IMR-90 (cell line): Measurements from ENCODE around the gene ABCC8. TPM values are rescaled to one million over a fixed set of nuclear protein-coding genes. Genes with fewer than 3 reads are reported as not detected.

Source experiments
- ATAC-seq: fragments of 200-7000 bp; cut with Tn5 transposase; 2 replicates; pipeline ENCODE4 v1.9.1; 2020; ENCODE audit warnings: low read depth, mild to moderate bottlenecking, moderate library complexity
- BruUV-seq: library from RNA; stranded (reverse); fragments of 400-500 nt; replicated peaks from 2 replicates; lab custom pipeline; 2021; lab: Mats Ljungman, UMichigan
- CTCF ChIA-PET: fragments of 300-600 bp; formaldehyde crosslinking; extraction: SDS; loops from one replicate; lab custom pipeline; 2021; ENCODE audit warnings: antibody characterized with exemption; lab: Yijun Ruan, JAX
- POLR2A ChIA-PET: fragments of 300-600 bp; sonication (Branson Sonifier 250); formaldehyde crosslinking; loops from one replicate; lab custom pipeline; 2022; ENCODE audit warnings: antibody characterized with exemption; ENCODE audit not compliant: unreplicated experiment; lab: Charles Lee
- DNase-seq: peaks from one replicate; pipeline ENCODE4 v3.0.0; 2013
- H2AFZ ChIP-seq: replicated peaks from 2 replicates; pipeline ENCODE3; 2013; ENCODE audit warnings: low read length, mild to moderate bottlenecking; ENCODE audit not compliant: poor library complexity
- H2AK5ac ChIP-seq: 2 replicates; pipeline ENCODE4 v1.6.1; 2013; ENCODE audit warnings: low read depth, low read length, inconsistent platforms
- H2AK9ac ChIP-seq: replicated peaks from 2 replicates; pipeline ENCODE3; 2013; ENCODE audit warnings: mild to moderate bottlenecking, low read depth, low read length, moderate library complexity; ENCODE audit not compliant: poor library complexity
- H2BK120ac ChIP-seq: 2 replicates; pipeline ENCODE4 v1.6.1; 2013; ENCODE audit warnings: low read depth, low read length, inconsistent platforms
- H2BK15ac ChIP-seq: 3 replicates; pipeline ENCODE4 v1.6.1; 2013; ENCODE audit warnings: low read depth, low read length, inconsistent platforms
- H2BK20ac ChIP-seq: 2 replicates; pipeline ENCODE4 v1.6.1; 2013; ENCODE audit warnings: low read depth, mild to moderate bottlenecking, inconsistent platforms, low read length, moderate library complexity
- H2BK5ac ChIP-seq: 2 replicates; pipeline ENCODE4 v1.6.1; 2013; ENCODE audit warnings: mild to moderate bottlenecking, low read depth, low read length, inconsistent platforms; ENCODE audit not compliant: poor library complexity, severe bottlenecking
- H3K14ac ChIP-seq: replicated peaks from 2 replicates; pipeline ENCODE4 v1.6.1; 2013; ENCODE audit warnings: low read depth, low read length, inconsistent platforms
- H3K18ac ChIP-seq: 2 replicates; pipeline ENCODE4 v1.6.1; 2013; ENCODE audit warnings: low read depth, low read length, control low read depth
- H3K23ac ChIP-seq: 2 replicates; pipeline ENCODE4 v1.6.1; 2013; ENCODE audit warnings: low read depth, low read length, inconsistent platforms
- H3K27ac ChIP-seq: 2 replicates; pipeline ENCODE4 v1.5.1; 2013; ENCODE audit warnings: mild to moderate bottlenecking, control low read depth, low read length; ENCODE audit not compliant: insufficient read depth
- H3K27me3 ChIP-seq: 2 replicates; pipeline ENCODE4 v1.6.1; 2013; ENCODE audit warnings: low read length; ENCODE audit not compliant: control insufficient read depth, insufficient read depth
- H3K36me3 ChIP-seq: 2 replicates; pipeline ENCODE4 v1.6.1; 2013; ENCODE audit warnings: low read length, mixed read lengths; ENCODE audit not compliant: control insufficient read depth, insufficient read depth
- H3K4ac ChIP-seq: 2 replicates; pipeline ENCODE4 v1.6.1; 2013; ENCODE audit warnings: low read depth, low read length, inconsistent platforms
- H3K4me1 ChIP-seq: 2 replicates; pipeline ENCODE4 v1.6.1; 2013; ENCODE audit warnings: low read length, mixed read lengths; ENCODE audit not compliant: control insufficient read depth, insufficient read depth
- H3K4me2 ChIP-seq: 2 replicates; pipeline ENCODE4 v1.6.1; 2013; ENCODE audit warnings: low read depth, mild to moderate bottlenecking, control low read depth, low read length, moderate library complexity
- H3K4me3 ChIP-seq: 2 replicates; pipeline ENCODE4 v1.5.1; 2013; ENCODE audit warnings: low read depth, mild to moderate bottlenecking, control low read depth, low read length, moderate library complexity; ENCODE audit not compliant: insufficient read depth
- H3K56ac ChIP-seq: 2 replicates; pipeline ENCODE4 v1.6.1; 2013; ENCODE audit warnings: low read length, inconsistent platforms; ENCODE audit not compliant: insufficient read depth; ENCODE audit errors: extremely low read depth
- H3K79me1 ChIP-seq, 2 experiments: 2 replicates each; pipeline ENCODE4 v1.6.1; 2013; ENCODE audit warnings: low read length in 2 of 2, inconsistent platforms in 1 of 2, low read depth in 1 of 2
- H3K9ac ChIP-seq: 2 replicates; pipeline ENCODE4 v1.6.1; 2013; ENCODE audit warnings: low read depth, low read length, control low read depth
- H3K9me1 ChIP-seq: 2 replicates; pipeline ENCODE4 v1.6.1; 2013; ENCODE audit warnings: low read length, inconsistent platforms; ENCODE audit not compliant: insufficient read depth
- H3K9me3 ChIP-seq: 2 replicates; pipeline ENCODE4 v1.6.1; 2013; ENCODE audit warnings: low read length; ENCODE audit not compliant: control insufficient read depth, insufficient read depth
- H4K20me1 ChIP-seq: 2 replicates; pipeline ENCODE4 v1.6.1; 2013; ENCODE audit warnings: low read length, inconsistent platforms; ENCODE audit not compliant: insufficient read depth
- H4K5ac ChIP-seq: 2 replicates; pipeline ENCODE4 v1.6.1; 2013; ENCODE audit warnings: mild to moderate bottlenecking, low read depth, low read length, control low read depth
- H4K8ac ChIP-seq, 2 experiments: 2 replicates each; pipeline ENCODE4 v1.6.1; 2013; ENCODE audit warnings: low read depth in 2 of 2, low read length in 2 of 2, control low read depth in 1 of 2, inconsistent platforms in 1 of 2
- H4K91ac ChIP-seq: 2 replicates; pipeline ENCODE4 v1.6.1; 2013; ENCODE audit warnings: low read depth, low read length, inconsistent platforms; ENCODE audit not compliant: insufficient read depth
- BHLHE40 ChIP-seq: fragments of 150-350 bp; IDR thresholded peaks from 2 replicates; pipeline ENCODE4 v1.6.1; 2016; ENCODE audit warnings: mild to moderate bottlenecking, low read depth, low read length
- CEBPB ChIP-seq: IDR thresholded peaks from 2 replicates; pipeline ENCODE4 v1.6.1; 2012; ENCODE audit warnings: low read depth, low read length, improper control_type of control experiment
- CHD1 ChIP-seq: IDR thresholded peaks from 2 replicates; pipeline ENCODE4 v1.6.1; 2012; ENCODE audit warnings: low read depth, low read length, improper control_type of control experiment
- ELK1 ChIP-seq: fragments of 150-350 bp; IDR thresholded peaks from 2 replicates; pipeline ENCODE4 v1.6.1; 2016; ENCODE audit warnings: low read depth, mild to moderate bottlenecking, low read length, moderate library complexity, borderline replicate concordance
- FOS ChIP-seq: fragments of 150-350 bp; IDR thresholded peaks from 2 replicates; pipeline ENCODE4 v1.6.1; 2016; ENCODE audit warnings: low read depth, low read length
- MAZ ChIP-seq: IDR thresholded peaks from 2 replicates; pipeline ENCODE4 v1.6.1; 2012; ENCODE audit warnings: low read depth, mild to moderate bottlenecking, low read length, improper control_type of control experiment, moderate library complexity, borderline replicate concordance
- POLR2A ChIP-seq: IDR thresholded peaks from 2 replicates; pipeline ENCODE4 v1.6.1; 2012; ENCODE audit warnings: mild to moderate bottlenecking, low read depth, low read length
- RAD21 ChIP-seq: IDR thresholded peaks from 2 replicates; pipeline ENCODE4 v1.6.1; 2012; ENCODE audit warnings: low read length, improper control_type of control experiment
- RCOR1 ChIP-seq: IDR thresholded peaks from 2 replicates; pipeline ENCODE4 v1.6.1; 2012; ENCODE audit warnings: mild to moderate bottlenecking, low read length, improper control_type of control experiment; ENCODE audit not compliant: insufficient replicate concordance
- SMC3 ChIP-seq: fragments of 150-350 bp; IDR thresholded peaks from 2 replicates; pipeline ENCODE4 v1.6.1; 2016; ENCODE audit warnings: low read depth, mild to moderate bottlenecking, antibody characterized with exemption, low read length, moderate library complexity
- USF2 ChIP-seq: fragments of 150-350 bp; IDR thresholded peaks from 2 replicates; pipeline ENCODE4 v1.6.1; 2017; ENCODE audit warnings: mild to moderate bottlenecking, antibody characterized with exemption, low read length, low read depth
- dilution Hi-C: fragments of 300-500 bp; cut with HindIII; formaldehyde crosslinking; loops from one replicate; pipeline ENCODE4 v1.14.3; 2018; ENCODE audit warnings: low sequenced_read_pairs; ENCODE audit not compliant: unreplicated experiment
- in situ Hi-C: fragments of 300-500 bp; cut with MboI; formaldehyde crosslinking; loops from 3 replicates; pipeline ENCODE4 v1.14.3; 2019; ENCODE audit warnings: low sequenced_read_pairs, inconsistent platforms, mixed read lengths
- intact Hi-C: fragments of 100-400 bp; cut with micrococcal nuclease; formaldehyde crosslinking; loops from 2 replicates; pipeline ENCODE4 v1.10.0; 2022
- polyA plus RNA-seq, 3 experiments: library from polyadenylated mRNA; depleted of rRNA; stranded (reverse); fragments of >200 nt; gene quantifications; 2 replicates each; pipeline ENCODE4 v1.2.3, GENCODE V29; 2012; ENCODE audit warnings: low replicate concordance in 1 of 3
- total RNA-seq: library from RNA; depleted of rRNA; stranded (reverse); fragments of >200 nt; gene quantifications from 2 replicates; pipeline ENCODE4 v1.2.3, GENCODE V29; 2012
- TF ChIP-seq, protein P1 (sequence below): conservative IDR thresholded peaks from 2 replicates; pipeline ENCODE4 v1.5.1; 2012; ENCODE audit warnings: mild to moderate bottlenecking, low read depth, low read length, improper control_type of control experiment

The ABCC8 gene
- total and polyA plus RNA-seq, 2 of the 4 experiments (the other 2 are of a cell fraction), result not detected

GRCh38 chr11:17369094-17369493 is 107.6 kb downstream of the ABCC8 start:
- BruUV-seq, result no TSS peak
- POLR2A ChIA-PET, result no interaction called here
- TF ChIP-seq USF2 (no peak), CEBPB (no peak), SMC3 (no peak), RAD21 (no peak), BHLHE40 (no peak), CHD1 (no peak), ELK1 (no peak), RCOR1 (no peak), MAZ (no peak), FOS (no peak), POLR2A (no peak)
- TF ChIP-seq, protein P1, sequence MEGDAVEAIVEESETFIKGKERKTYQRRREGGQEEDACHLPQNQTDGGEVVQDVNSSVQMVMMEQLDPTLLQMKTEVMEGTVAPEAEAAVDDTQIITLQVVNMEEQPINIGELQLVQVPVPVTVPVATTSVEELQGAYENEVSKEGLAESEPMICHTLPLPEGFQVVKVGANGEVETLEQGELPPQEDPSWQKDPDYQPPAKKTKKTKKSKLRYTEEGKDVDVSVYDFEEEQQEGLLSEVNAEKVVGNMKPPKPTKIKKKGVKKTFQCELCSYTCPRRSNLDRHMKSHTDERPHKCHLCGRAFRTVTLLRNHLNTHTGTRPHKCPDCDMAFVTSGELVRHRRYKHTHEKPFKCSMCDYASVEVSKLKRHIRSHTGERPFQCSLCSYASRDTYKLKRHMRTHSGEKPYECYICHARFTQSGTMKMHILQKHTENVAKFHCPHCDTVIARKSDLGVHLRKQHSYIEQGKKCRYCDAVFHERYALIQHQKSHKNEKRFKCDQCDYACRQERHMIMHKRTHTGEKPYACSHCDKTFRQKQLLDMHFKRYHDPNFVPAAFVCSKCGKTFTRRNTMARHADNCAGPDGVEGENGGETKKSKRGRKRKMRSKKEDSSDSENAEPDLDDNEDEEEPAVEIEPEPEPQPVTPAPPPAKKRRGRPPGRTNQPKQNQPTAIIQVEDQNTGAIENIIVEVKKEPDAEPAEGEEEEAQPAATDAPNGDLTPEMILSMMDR, result no peak
- intact Hi-C loops (no loop called here), in situ Hi-C loops (no loop called here), dilution Hi-C loops (no loop called here)
- H2AK9ac ChIP-seq, result no peak overlapping the region
- no peak overlapping the region for H3K23ac ChIP-seq
- no peak overlapping the region for H2BK20ac ChIP-seq
- no peak overlapping the region for H2BK15ac ChIP-seq
- H3K9me3 ChIP-seq, result peaks cover 47% of the 10 kb centered on the region
- H2BK120ac ChIP-seq, result no peak overlapping the region
- no peak overlapping the region for H3K4me3 ChIP-seq
- no peak overlapping the region for H4K91ac ChIP-seq
- H4K20me1 ChIP-seq, result no peaks in the 10 kb centered on the region
- no peak for DNase-seq
- H3K36me3 ChIP-seq, result peaks cover 41% of the 10 kb centered on the region
- H4K5ac ChIP-seq, result no peak overlapping the region
- CTCF ChIA-PET, result interaction anchor here (0.9 kb wide), 1 partner anchor 10 kb away, joined by 3 read pairs; no protein-coding TSS in a partner anchor
- H3K27ac ChIP-seq, result no peak overlapping the region
- ATAC-seq, result no peak
- no peaks in the 10 kb centered on the region for H3K27me3 ChIP-seq
- H3K4me2 ChIP-seq, result no peak overlapping the region
- no peaks in the 10 kb centered on the region for H3K79me1 ChIP-seq
- no peak overlapping the region for H3K56ac ChIP-seq
- no peak overlapping the region for H3K9ac ChIP-seq
- H3K9me1 ChIP-seq, result no peaks in the 10 kb centered on the region
- H2AK5ac ChIP-seq, result no peak overlapping the region
- H2BK5ac ChIP-seq, result no peak overlapping the region
- no peak overlapping the region for H3K14ac ChIP-seq
- H3K18ac ChIP-seq, result no peak overlapping the region
- no peaks in the 10 kb centered on the region for H3K4me1 ChIP-seq
- no peak overlapping the region for H2AFZ ChIP-seq
- no peak overlapping the region for H4K8ac ChIP-seq
- no peak overlapping the region for H3K4ac ChIP-seq
